ENCODE measurements around the gene OXER1. TPM values are rescaled to one million over a fixed set of nuclear protein-coding genes. Genes with fewer than 3 reads are reported as not detected.

OXER1 gene
- total and polyA plus RNA-seq, 9 of the 15 experiments (the other 6 are each of a cell fraction or from before 2014, with no cell fraction given), result not detected

GRCh38 chr2:42810121-42810970 lies 46.4 kb upstream of the OXER1 start (continued):
- TF ChIP-seq ID3 (CRISPR knock-in tag; IDR thresholded peaks at IDR 0.05), result no peak
- TF ChIP-seq ID3 (tag; IDR thresholded peaks at IDR 0.05), result peak; percentile 82
- no peak for TF ChIP-seq C11orf30 (IDR thresholded peaks at IDR 0.05; ENCODE audit: low read depth)
- peak; percentile 4; the same call in 1 of the 2 replicates for TF ChIP-seq MBD2 (IDR thresholded peaks at IDR 0.05; ENCODE audit: borderline replicate concordance, low read depth)
- 0 out of 2 replicates have a peak, but pooled peaks have one; percentile 27 for TF ChIP-seq ERF (CRISPR knock-in tag; IDR thresholded peaks at IDR 0.05)
- peak; percentile 29; the same call in 1 of the 2 replicates for TF ChIP-seq TCF3 (CRISPR knock-in tag; IDR thresholded peaks at IDR 0.05)
- TF ChIP-seq TCF15 (CRISPR knock-in tag; IDR thresholded peaks at IDR 0.05), result no peak
- peak; percentile 98 for TF ChIP-seq HMGXB4 (CRISPR knock-in tag; IDR thresholded peaks at IDR 0.05)
- no peak for TF ChIP-seq EZH2 (IDR thresholded peaks at IDR 0.05; ENCODE audit: borderline replicate concordance, low read depth, low read length)
- peak; percentile 18; the same call in 1 of the 2 replicates for TF ChIP-seq CREB1 (IDR thresholded peaks at IDR 0.05)
- TF ChIP-seq CREB1 (CRISPR knock-in tag; IDR thresholded peaks at IDR 0.05), result peak; percentile 76
- no peak for TF ChIP-seq NFXL1 (CRISPR knock-in tag; IDR thresholded peaks at IDR 0.05)
